K562 (cell line): Measurements from ENCODE around the gene DARS2.

Experiments used
- ATF7 ChIP-seq: fragments of 450-650 bp; IDR thresholded peaks from 2 replicates; pipeline ENCODE4 v1.7.1; 2014; ENCODE audit warnings: mild to moderate bottlenecking, moderate library complexity
- BHLHE40 ChIP-seq: IDR thresholded peaks from 2 replicates; pipeline ENCODE4 v1.6.1; 2011; ENCODE audit warnings: low read length, improper control_type of control experiment
- CBX5 ChIP-seq: IDR thresholded peaks from 2 replicates; pipeline ENCODE4 v1.6.1; 2014; ENCODE audit warnings: low read depth, borderline replicate concordance
- DDX20 ChIP-seq: fragments of 450-650 bp; IDR thresholded peaks from 2 replicates; pipeline ENCODE4 v1.6.1; 2016; ENCODE audit warnings: missing genetic modification characterization, low read depth, mild to moderate bottlenecking, missing compliant biosample characterization, moderate library complexity
- DIDO1 ChIP-seq: fragments of 450-650 bp; IDR thresholded peaks from 2 replicates; pipeline ENCODE4 v1.6.1; 2016; ENCODE audit warnings: low read depth, missing biosample characterization, missing genetic modification characterization
- FUS ChIP-seq: fragments of 200-400 bp; formaldehyde crosslinking; optimal IDR thresholded peaks from 2 replicates; pipeline ENCODE3; 2017; ENCODE audit warnings: low read depth, low read length
- SOX6 ChIP-seq: fragments of 450-650 bp; IDR thresholded peaks from 2 replicates; pipeline ENCODE4 v1.6.1; 2014; ENCODE audit warnings: mild to moderate bottlenecking
- TF ChIP-seq, protein P1 (sequence below), 3 experiments: IDR thresholded peaks in 2 of 3; conservative IDR thresholded peaks in 1 of 3; 2 replicates each; pipeline ENCODE4 v1.5.1; 2011 to 2012; ENCODE audit warnings: low read length in 3 of 3, mild to moderate bottlenecking in 3 of 3, control low read depth in 2 of 3, improper control_type of control experiment in 1 of 3, inconsistent platforms in 1 of 3, low read depth in 1 of 3, mixed read lengths in 1 of 3, moderate library complexity in 1 of 3; ENCODE audit not compliant: insufficient read depth in 2 of 3
- TF ChIP-seq, protein P2 (sequence below): sonication (generic); formaldehyde crosslinking; IDR thresholded peaks from 2 replicates; pipeline ENCODE4 v1.8.1; 2023; ENCODE audit warnings: missing genetic modification reagents, mild to moderate bottlenecking, borderline replicate concordance
- TF ChIP-seq, protein P3 (sequence below): sonication (generic); formaldehyde crosslinking; IDR thresholded peaks from 2 replicates; pipeline ENCODE4 v1.8.1; 2023; ENCODE audit warnings: mild to moderate bottlenecking, missing genetic modification reagents, moderate library complexity

GRCh38 chr1:173889885-173890284, 65.4 kb downstream of the DARS2 start:
- TF ChIP-seq, protein P1, sequence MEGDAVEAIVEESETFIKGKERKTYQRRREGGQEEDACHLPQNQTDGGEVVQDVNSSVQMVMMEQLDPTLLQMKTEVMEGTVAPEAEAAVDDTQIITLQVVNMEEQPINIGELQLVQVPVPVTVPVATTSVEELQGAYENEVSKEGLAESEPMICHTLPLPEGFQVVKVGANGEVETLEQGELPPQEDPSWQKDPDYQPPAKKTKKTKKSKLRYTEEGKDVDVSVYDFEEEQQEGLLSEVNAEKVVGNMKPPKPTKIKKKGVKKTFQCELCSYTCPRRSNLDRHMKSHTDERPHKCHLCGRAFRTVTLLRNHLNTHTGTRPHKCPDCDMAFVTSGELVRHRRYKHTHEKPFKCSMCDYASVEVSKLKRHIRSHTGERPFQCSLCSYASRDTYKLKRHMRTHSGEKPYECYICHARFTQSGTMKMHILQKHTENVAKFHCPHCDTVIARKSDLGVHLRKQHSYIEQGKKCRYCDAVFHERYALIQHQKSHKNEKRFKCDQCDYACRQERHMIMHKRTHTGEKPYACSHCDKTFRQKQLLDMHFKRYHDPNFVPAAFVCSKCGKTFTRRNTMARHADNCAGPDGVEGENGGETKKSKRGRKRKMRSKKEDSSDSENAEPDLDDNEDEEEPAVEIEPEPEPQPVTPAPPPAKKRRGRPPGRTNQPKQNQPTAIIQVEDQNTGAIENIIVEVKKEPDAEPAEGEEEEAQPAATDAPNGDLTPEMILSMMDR (IDR thresholded peaks at IDR 0.05 in 2 of 3, conservative IDR thresholded peaks at IDR 0.05 in 1 of 3; ENCODE audit: insufficient read depth in 2 of 3, low read depth in 1 of 3, low read length in 3 of 3), result no peak
- TF ChIP-seq ATF7 (no peak), DIDO1 (no peak), DDX20 (tag) (no peak), CBX5 (no peak), BHLHE40 (no peak), FUS (no peak), SOX6 (no peak)
- TF ChIP-seq, protein P2, sequence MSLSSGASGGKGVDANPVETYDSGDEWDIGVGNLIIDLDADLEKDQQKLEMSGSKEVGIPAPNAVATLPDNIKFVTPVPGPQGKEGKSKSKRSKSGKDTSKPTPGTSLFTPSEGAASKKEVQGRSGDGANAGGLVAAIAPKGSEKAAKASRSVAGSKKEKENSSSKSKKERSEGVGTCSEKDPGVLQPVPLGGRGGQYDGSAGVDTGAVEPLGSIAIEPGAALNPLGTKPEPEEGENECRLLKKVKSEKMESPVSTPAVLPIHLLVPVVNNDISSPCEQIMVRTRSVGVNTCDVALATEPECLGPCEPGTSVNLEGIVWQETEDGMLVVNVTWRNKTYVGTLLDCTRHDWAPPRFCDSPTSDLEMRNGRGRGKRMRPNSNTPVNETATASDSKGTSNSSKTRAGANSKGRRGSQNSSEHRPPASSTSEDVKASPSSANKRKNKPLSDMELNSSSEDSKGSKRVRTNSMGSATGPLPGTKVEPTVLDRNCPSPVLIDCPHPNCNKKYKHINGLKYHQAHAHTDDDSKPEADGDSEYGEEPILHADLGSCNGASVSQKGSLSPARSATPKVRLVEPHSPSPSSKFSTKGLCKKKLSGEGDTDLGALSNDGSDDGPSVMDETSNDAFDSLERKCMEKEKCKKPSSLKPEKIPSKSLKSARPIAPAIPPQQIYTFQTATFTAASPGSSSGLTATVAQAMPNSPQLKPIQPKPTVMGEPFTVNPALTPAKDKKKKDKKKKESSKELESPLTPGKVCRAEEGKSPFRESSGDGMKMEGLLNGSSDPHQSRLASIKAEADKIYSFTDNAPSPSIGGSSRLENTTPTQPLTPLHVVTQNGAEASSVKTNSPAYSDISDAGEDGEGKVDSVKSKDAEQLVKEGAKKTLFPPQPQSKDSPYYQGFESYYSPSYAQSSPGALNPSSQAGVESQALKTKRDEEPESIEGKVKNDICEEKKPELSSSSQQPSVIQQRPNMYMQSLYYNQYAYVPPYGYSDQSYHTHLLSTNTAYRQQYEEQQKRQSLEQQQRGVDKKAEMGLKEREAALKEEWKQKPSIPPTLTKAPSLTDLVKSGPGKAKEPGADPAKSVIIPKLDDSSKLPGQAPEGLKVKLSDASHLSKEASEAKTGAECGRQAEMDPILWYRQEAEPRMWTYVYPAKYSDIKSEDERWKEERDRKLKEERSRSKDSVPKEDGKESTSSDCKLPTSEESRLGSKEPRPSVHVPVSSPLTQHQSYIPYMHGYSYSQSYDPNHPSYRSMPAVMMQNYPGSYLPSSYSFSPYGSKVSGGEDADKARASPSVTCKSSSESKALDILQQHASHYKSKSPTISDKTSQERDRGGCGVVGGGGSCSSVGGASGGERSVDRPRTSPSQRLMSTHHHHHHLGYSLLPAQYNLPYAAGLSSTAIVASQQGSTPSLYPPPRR (CRISPR knock-in tag), result no peak
- TF ChIP-seq, protein P3, sequence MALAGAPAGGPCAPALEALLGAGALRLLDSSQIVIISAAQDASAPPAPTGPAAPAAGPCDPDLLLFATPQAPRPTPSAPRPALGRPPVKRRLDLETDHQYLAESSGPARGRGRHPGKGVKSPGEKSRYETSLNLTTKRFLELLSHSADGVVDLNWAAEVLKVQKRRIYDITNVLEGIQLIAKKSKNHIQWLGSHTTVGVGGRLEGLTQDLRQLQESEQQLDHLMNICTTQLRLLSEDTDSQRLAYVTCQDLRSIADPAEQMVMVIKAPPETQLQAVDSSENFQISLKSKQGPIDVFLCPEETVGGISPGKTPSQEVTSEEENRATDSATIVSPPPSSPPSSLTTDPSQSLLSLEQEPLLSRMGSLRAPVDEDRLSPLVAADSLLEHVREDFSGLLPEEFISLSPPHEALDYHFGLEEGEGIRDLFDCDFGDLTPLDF (CRISPR knock-in tag), result no peak
